Loucy (cell line): ENCODE results near the gene COA5.

Experiments used
- CTCF ChIP-seq: fragments of 200-600 bp; sonication (generic); conservative IDR thresholded peaks from 2 replicates; pipeline ENCODE4 v1.5.1; 2014; ENCODE audit warnings: mild to moderate bottlenecking, antibody characterized with exemption, low read length
- EZH2phosphoT487 ChIP-seq: fragments of 200-600 bp; IDR thresholded peaks from 2 replicates; pipeline ENCODE4 v1.6.1; 2018; ENCODE audit warnings: antibody characterized with exemption, mild to moderate bottlenecking, moderate library complexity, borderline replicate concordance

GRCh38 chr2:98585386-98585785, 22.9 kb downstream of the COA5 start:
- no peak for TF ChIP-seq CTCF
- TF ChIP-seq EZH2phosphoT487 = no peak
